ENCODE measurements around the gene IL1RL2. TPM values are rescaled to one million over a fixed set of nuclear protein-coding genes. Genes with fewer than 3 reads are reported as not detected.

The IL1RL2 gene
- total and polyA plus RNA-seq, 7 donors = 0.27 to 0.74 (median 0.43) TPM

- H3K4me1 ChIP-seq = peaks cover 11% of the 10 kb centered on the region
- no peak for TF ChIP-seq CTCF (IDR thresholded peaks at IDR 0.05)
- ATAC-seq = no peak
- 91 to 95% (median 93%) methylated on average over 1 of the region's 1 CpG for WGBS, 3 donors
- no peak overlapping the region for H3K27ac ChIP-seq
- no peaks in the 10 kb centered on the region for H3K9me3 ChIP-seq
- H3K36me3 ChIP-seq (ENCODE audit: insufficient read depth in 1 of 2, low read depth in 1 of 2) = no peaks in the 10 kb centered on the region
- DNase-seq = no peak
- no peak overlapping the region for H3K4me3 ChIP-seq
- intact Hi-C loops (cut with DNase I) = loop anchor here (2.0 to 5.0 kb wide), 4 partner anchors 102 to 194 kb away; partner anchors contain the start of gene IL18R1 (in 2 of the 2)
- H3K27me3 ChIP-seq (ENCODE audit: insufficient read depth in 3 of 3, low read length in 2 of 3) = no peaks in the 10 kb centered on the region
Measured at GRCh38 chr2:102253140-102253752, 66.4 kb downstream of the IL1RL2 start.

- Histone ChIP-seq H3K27ac (no peak overlapping the region), H3K4me1 (peaks cover 13% of the 10 kb centered on the region), H3K9me3 (no peaks in the 10 kb centered on the region), H3K4me3 (no peak overlapping the region), H3K36me3 (ENCODE audit: insufficient read depth in 1 of 2, low read depth in 1 of 2) (no peaks in the 10 kb centered on the region), H3K27me3 (ENCODE audit: insufficient read depth in 3 of 3, low read length in 2 of 3) (no peaks in the 10 kb centered on the region)
- 48 to 65% (median 54%) methylated on average over 2 of the region's 2 CpGs for WGBS, 3 donors
- intact Hi-C loops (cut with DNase I) = loop anchor here (2.0 to 5.0 kb wide), 4 partner anchors 101 to 194 kb away; partner anchors contain the start of gene IL18R1 (in 2 of the 2)
- DNase-seq = no peak
- TF ChIP-seq CTCF (IDR thresholded peaks at IDR 0.05) = peak; percentile 32
- ATAC-seq = no peak
Measured at GRCh38 chr2:102253753-102254150, 66.9 kb downstream of the IL1RL2 start.

- DNase-seq (no peak), ATAC-seq (no peak)
- H3K4me1 ChIP-seq = peaks cover 21% of the 10 kb centered on the region
- H3K27ac ChIP-seq = no peak overlapping the region
- intact Hi-C loops (cut with DNase I) = no loop called here
- H3K9me3 ChIP-seq = no peaks in the 10 kb centered on the region
- no peaks in the 10 kb centered on the region for H3K36me3 ChIP-seq (ENCODE audit: insufficient read depth in 1 of 2, low read depth in 1 of 2)
- peak overlapping the region; percentile 42 for H3K4me3 ChIP-seq
- no peaks in the 10 kb centered on the region for H3K27me3 ChIP-seq (ENCODE audit: insufficient read depth in 3 of 3, low read length in 2 of 3)
- no peak for TF ChIP-seq CTCF (IDR thresholded peaks at IDR 0.05)
Measured at GRCh38 chr2:102256276-102256675, 69.5 kb downstream of the IL1RL2 start.

DNA sequence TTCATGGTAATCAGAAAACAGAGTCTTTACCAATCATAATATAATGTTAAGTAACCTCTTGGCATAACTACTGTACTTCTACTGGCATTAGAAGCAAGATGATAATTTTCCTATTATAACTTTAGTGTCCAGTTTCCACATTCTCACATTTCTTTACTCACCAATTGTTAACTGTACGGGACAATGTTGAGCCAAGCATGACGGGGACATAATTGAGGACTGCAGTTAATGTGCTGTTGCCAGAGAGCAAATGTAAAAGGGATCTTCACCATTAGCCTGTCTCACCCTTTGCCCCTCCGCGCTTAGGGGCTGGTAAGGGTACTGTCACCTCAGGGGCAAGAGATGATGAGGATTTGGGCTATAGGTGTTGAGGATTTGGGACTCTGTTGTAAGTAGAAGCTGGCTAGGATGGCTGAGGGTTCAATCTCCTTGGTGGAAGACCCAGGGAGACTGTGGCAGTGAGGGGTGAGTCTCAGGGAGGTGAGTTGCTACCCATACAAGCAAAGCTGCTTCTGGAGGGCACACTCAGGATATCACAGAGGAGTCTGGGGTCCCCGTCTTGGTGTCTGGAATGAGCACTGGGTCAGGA, 70.1 kb downstream of the IL1RL2 start:
- no peak for DNase-seq
- intact Hi-C loops (cut with DNase I) = no loop called here
- no peak for TF ChIP-seq CTCF (IDR thresholded peaks at IDR 0.05)
- ATAC-seq = peak in 3 of 4 donors; percentile 56 to 78 (median 57)
- Histone ChIP-seq H3K4me3 (peak overlapping the region; percentile 42), H3K27me3 (ENCODE audit: insufficient read depth in 3 of 3, low read length in 2 of 3) (no peaks in the 10 kb centered on the region), H3K9me3 (no peaks in the 10 kb centered on the region), H3K4me1 (peaks cover 21% of the 10 kb centered on the region), H3K36me3 (ENCODE audit: insufficient read depth in 1 of 2, low read depth in 1 of 2) (no peaks in the 10 kb centered on the region), H3K27ac (peak overlapping the region; percentile 78)
- 54 to 65% (median 60%) methylated on average over 5 of the region's 5 CpGs for WGBS, 3 donors
